NK-92 (cell line): ENCODE measurements around the gene TTBK2.
"Not testable (repeated sequence)": the region's sequence is repeated elsewhere in the genome, so short reads cannot be mapped to it uniquely, and the experiment has no call there.

Experiments
- DNase-seq: peaks from one replicate; lab custom pipeline; 2025; ENCODE audit not compliant: unreplicated experiment; lab: John Stamatoyannopoulos, UW

TTBK2 gene

GRCh38 chr15:42920519-42921341, at the start of gene TTBK2:
Gene TTBK2 (minus strand): TSS chr15:42920778. CDS start chr15:42878617, 42,161 bp downstream.
- DNase-seq, result peak; percentile 90

GRCh38 chr15:42964476-42964875, 43.9 kb upstream of the TTBK2 start:
- no peak for DNase-seq

GRCh38 chr15:42955518-42955917, 34.9 kb upstream of the TTBK2 start:
- DNase-seq, result no peak

- DNase-seq, result no peak
Measured at GRCh38 chr15:42954291-42954690, 33.7 kb upstream of the TTBK2 start.

GRCh38 chr15:42948898-42949297, 28.3 kb upstream of the TTBK2 start:
- DNase-seq, result not testable (repeated sequence)

GRCh38 chr15:42940527-42940926, 19.9 kb upstream of the TTBK2 start:
- DNase-seq, result no peak

GRCh38 chr15:42939841-42940240, 19.3 kb upstream of the TTBK2 start:
- DNase-seq, result no peak

- no peak for DNase-seq
Measured at GRCh38 chr15:42937143-42937542, 16.6 kb upstream of the TTBK2 start.

- no peak for DNase-seq
Measured at GRCh38 chr15:42933886-42934667, 13.5 kb upstream of the TTBK2 start.

GRCh38 chr15:42932833-42933515, 12.4 kb upstream of the TTBK2 start:
- no peak for DNase-seq

- no peak for DNase-seq
Measured at GRCh38 chr15:42931702-42932486, 11.3 kb upstream of the TTBK2 start.

- no peak for DNase-seq
Measured at GRCh38 chr15:42929306-42929848, 8.8 kb upstream of the TTBK2 start.

GRCh38 chr15:42921342-42921731, 759 bp upstream of the TTBK2 start:
- DNase-seq, result no peak

- DNase-seq, result no peak
Measured at GRCh38 chr15:42919799-42920518, 619 bp downstream of the TTBK2 start.

- no peak for DNase-seq
Measured at GRCh38 chr15:42919308-42919707, 1.3 kb downstream of the TTBK2 start.

- DNase-seq, result no peak
Measured at GRCh38 chr15:42918047-42918446, 2.5 kb downstream of the TTBK2 start.

GRCh38 chr15:42915654-42916315, 4.8 kb downstream of the TTBK2 start:
- DNase-seq, result no peak

- no peak for DNase-seq
Measured at GRCh38 chr15:42914728-42915497, 5.7 kb downstream of the TTBK2 start.
